Gastroesophageal sphincter (tissue), 3 donors: ENCODE measurements around the gene DIRAS1.

Source experiments
- CTCF ChIP-seq, 4 experiments: fragments of 200-600 bp in 2 of 4; fragments of 450-650 bp in 2 of 4; sonication (generic) in 1 of 4; IDR thresholded peaks; one replicate each; pipeline ENCODE4 v1.5.1; 2017 to 2019; ENCODE audit warnings: antibody characterized with exemption in 4 of 4, mild to moderate bottlenecking in 2 of 4, moderate library complexity in 2 of 4
- EP300 ChIP-seq: sonication (generic); formaldehyde crosslinking; IDR thresholded peaks from one replicate; pipeline ENCODE4 v1.6.1; 2017; ENCODE audit warnings: antibody characterized with exemption, mild to moderate bottlenecking
- POLR2AphosphoS5 ChIP-seq: sonication (generic); formaldehyde crosslinking; IDR thresholded peaks from one replicate; pipeline ENCODE4 v1.6.1; 2017; ENCODE audit warnings: antibody characterized with exemption

GRCh38 chr19:2675892-2676291 lies 45.3 kb downstream of the DIRAS1 start:
- TF ChIP-seq CTCF (IDR thresholded peaks at IDR 0.05) (no peak), EP300 (no peak), POLR2AphosphoS5 (no peak)
